Measurements from ENCODE around the gene MAPK7.
"Not testable (repeated sequence)": the region's sequence is repeated elsewhere in the genome, so short reads cannot be mapped to it uniquely, and the experiment has no call there.

MAPK7 gene

DNA sequence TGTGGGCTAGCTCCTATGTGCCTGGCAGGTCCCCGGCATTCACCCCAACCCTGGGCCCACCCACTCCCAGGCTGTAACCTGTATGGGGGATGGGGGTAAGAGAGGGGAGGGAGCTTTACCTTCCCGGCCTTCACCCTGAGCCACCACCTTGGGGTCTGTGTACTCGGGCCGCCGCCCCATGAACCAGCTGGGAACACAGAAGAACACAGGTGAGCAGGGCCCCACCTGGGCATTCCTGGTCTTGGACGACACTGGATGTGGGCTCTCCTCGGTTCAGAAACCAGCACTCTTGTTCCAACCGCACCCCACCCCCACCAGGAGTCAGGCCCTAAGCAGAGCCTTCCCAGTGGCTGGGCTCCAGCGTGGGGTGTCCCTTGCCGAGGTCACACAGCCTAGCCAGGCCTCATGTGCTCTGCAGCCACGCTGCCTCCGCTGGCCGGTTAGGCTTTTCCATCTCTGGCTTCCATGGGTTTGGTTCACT is 34.6 kb upstream of the MAPK7 start:
- DNase-seq = no peak

DNA sequence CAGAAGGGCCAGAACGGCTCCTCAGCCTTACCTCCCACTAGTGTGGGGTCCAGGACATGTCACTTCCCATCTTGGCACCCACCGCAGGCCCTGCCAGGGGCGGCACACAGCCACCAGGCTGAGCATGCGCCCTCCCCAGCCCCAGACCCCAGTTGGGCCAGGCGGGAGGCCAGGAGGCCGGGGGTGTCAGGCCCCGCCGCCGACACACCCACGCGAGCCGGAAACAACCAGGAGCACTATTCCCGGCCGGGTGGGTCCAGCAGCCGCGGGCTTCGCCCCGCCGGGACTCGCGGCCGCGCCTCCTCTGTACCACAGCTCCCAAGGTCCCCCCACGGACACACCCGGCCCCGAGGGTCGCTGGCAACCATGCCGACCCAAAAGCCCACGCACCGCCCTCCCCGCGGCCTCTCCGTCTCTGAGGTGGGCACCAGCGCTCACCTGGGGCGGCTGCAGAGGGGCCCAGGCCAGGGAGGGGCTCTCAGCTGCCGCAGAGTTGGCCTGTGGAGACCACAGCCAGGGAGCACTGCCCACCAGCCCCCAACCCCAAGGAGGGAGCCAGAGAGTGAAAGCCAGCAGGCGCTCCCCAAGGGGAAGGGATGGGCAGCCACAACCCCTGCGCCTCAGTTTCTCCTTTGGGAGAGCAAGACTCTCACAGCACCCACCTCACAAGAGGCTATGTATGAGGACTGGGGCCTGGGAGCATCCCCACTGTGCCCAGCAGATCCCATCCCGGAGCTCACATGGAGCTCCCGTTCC is 33.8 kb upstream of the MAPK7 start:
- DNase-seq = no peak

DNA sequence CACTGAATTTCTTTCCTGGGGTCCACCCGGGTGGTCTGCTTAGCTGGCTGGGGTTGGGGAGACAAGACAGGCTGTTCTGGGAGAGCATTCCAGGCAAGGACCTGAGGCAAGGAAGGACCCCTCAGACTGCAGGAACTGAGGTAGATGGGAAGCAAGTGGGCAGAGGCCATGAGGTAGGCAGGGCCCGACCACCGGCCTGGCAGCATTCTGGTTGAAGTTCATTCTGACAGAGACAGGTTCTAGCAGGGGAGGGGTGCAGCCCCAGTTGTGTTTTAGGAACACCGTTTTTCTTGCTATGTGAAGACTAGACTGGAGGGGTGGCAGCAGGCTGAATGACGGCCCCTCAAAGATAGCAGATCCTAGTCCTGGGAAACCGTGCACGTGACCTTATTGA is 33.2 kb upstream of the MAPK7 start:
- no peak for DNase-seq

DNA sequence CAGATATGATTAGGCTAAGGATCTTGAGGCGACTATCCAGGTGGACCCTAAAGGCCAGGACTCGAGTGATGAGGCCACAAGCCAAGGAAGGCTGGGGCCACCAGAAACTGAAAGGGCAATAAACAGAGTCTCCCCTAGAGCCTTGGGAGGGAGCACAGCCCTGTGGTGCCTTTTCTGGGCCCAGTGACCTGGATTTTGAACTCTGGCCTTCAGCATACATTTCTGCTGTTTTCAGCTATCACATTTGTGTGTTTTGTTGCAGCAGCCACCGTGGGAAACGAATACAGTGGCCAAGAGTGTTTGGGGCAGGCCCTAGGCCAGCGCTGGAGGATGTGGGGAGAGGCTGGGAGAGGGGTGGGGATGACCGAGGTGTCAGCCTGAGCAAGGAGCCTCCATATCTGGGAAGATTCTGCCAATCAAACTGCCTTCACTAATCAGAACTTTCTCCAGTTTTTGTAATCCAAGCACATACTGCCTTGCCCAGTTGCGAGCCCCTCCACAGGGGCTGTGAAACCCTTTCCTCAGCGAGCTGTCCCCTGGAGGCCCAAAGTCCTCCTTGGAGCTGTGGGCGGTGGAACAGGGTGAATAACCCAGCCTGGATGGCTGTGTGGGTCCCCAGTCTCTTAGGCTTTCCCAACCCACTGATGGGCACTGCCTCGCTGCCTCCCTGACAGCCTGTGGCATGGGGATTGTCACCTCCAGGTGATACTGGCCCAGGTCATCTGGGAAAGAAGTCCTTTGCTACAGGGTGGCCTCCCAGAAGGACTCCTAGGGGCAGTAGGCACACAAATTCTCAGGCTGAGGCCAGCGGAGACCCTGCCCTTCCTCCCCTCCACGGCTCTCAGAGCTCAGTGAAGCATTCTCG is 32.6 kb upstream of the MAPK7 start:
- no peak for DNase-seq

DNA sequence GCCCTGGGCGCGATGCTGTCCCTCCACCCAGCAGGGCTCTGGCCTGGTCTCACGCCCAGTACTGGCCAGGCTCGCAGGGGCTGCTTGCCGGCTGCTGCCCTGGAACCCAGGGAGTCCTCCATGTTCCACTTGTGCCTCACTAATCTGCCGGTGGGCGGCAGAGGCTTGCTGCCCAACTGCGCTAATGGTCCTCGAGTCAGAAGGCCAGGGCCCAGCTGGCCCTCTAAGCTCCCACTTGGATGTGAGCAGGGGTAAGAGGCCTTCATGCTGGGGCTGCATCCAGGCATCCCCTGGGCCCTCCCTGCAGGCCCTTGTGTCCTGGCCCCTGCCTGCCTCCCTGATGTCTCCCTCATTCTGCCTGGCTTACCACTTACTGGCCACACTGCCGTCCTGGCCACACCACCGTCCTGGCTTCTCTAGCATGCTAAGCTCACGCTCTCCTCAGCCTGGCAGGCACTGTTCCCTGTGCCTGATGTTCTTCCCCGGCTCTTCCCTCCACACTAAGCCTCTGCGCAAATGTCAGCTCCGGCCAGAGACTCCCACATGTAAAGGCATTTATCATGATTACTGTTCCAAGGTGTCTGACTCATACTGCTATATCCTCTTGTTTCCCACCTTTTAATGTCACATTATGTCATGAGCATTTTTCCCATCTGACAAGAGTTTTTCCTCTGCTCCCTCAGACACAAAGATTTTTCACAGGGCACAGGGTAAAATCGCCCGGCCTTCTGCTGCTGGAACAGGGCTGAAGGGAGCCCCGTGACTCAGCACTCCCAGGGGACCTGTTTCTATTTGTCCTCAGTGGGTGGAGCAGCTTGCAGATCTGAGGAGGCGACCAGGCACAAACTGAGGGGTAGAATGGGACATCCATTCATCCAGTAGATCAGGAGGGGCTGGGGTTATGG is 31.7 kb upstream of the MAPK7 start:
- no peak for DNase-seq

DNA sequence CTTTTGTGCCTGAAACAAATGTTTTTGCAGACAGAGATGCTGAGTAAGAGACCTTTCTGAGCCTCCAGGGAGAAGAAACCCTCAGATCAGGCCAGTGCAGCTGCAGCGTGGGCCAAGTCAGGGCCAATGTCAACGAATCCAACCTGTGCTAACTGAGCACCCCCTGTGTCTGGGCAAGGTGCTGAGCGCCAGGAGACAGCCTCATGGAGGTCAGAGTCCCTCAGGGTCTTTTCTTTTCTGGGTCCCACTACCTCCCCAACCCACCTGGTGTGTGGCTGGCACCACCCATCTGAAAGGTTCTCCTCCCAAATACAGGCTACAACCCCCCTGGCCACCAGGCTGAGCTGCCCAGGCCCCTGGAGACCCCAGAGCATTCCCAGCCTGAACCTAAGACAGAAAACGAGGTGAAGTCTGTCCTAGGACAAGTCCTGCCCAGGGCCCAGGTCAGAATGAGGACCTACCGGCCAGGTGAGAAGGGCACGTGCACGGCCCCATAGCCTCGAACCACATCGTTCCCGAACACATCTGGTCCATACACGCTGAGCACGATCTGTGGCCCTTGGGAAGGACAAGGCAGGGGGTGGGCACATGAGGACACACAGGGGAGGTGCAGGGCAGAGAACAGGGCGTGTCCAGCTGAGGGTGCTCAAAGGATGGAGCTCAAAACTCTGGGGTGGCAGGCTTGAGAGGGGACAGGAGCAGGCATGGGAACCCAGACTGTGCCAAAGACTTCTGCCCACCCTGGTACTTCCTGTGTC is 30.8 kb upstream of the MAPK7 start:
- no peak for DNase-seq

DNA sequence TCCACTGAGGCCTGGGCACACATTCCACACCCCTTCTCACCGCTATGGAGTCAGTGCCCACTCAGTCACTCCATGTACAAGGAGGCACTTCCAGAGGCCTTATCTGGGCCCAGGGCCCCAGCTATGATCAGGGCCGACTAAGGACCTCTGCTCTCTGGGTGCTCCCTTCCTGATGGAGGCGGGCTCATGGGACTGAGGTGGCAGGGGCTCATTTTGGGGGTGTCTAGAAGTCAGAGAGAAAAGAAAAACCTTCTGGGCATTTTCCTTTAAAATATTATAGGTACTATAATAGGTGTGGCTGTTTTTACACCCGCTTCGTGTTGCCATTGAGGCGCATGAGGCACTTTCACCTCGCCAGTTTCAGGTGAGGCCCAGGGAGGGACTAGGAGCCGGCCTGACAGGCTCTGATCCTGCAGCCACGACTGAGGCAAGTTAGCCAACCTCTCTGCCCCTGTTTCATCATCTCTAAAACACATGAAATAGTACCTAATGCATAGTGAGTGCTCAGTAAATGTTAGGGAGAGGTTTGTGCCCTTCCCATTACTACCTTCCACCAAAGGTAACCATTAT is 30.1 kb upstream of the MAPK7 start:
- DNase-seq = no peak

DNA sequence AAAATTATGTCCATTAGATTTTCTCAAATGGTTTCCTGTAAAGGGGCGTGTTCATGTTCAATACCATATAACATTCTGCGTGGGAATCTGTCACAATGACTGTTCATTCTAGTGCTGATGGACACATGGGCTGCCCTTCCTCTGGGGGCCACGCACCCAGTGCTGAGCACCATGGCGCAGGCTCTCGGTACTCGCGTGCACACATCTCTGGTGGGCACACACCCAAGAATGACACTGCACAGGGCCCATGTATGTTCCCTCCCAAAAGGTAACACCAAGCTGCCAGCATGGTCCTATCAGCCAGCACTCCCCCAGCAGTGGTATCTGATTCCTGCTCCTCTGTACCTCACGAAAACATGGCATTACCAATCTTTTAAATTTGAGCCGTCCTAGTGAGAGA is 29.5 kb upstream of the MAPK7 start:
- no peak for DNase-seq

DNA sequence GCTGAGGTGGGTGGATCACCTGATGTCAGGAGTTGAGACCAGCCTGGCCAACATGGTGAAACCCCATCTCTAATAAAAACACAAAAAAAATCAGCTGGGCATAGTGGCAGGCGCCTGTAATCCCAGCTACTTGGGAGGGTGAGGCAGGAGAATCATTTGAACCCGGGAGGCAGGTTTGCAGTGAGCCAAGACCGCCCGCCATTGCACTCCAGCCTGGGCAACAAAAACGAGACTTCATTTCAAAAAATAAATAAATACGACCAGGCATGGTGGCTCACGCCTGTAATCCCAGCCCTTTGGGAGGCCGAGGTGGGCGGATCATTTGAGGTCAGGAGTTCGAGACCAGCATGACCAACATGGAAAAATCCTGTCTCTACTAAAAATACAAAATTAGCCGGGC is 24.9 kb upstream of the MAPK7 start:
- not testable (repeated sequence) for DNase-seq

DNA sequence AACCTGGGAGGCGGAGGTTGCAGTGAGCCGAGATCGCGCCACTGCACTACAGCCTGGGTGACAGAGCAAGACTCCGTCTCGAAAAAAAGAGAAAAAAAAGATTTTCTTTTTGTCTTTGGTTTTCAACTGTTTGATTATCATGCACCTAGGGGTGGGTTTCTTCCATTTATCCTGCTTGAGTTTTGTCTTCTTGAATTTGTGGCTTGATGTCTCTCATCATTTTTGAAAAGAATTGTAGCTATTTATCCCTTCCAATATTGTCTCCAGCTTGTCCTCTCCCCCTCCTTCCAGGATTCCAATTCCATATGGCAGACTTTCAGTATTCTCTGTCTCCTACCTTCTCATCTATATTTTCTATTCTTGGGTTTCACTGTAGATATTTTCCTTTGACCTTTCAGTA is 23.6 kb upstream of the MAPK7 start:
- no peak for DNase-seq

DNA sequence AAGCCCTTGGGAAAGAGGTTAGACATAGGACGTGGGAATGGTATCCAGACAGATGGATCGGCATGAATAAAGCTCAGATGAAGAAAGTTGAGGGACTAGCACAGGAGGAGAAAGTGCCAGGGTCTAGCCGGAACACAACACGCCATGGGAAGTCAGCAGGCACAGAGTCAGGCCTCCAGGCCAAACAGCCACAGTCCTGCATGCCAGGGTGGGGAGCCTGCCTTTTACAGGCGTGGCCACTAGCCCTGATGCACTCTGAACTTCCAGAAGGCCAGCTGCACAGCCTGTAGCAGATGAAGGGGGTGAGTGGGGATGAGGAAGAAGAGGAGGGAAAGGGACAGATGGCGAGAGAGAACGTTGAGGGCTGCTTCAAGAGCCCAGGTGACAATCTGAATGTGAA is 20.9 kb upstream of the MAPK7 start:
- no peak for DNase-seq

DNA sequence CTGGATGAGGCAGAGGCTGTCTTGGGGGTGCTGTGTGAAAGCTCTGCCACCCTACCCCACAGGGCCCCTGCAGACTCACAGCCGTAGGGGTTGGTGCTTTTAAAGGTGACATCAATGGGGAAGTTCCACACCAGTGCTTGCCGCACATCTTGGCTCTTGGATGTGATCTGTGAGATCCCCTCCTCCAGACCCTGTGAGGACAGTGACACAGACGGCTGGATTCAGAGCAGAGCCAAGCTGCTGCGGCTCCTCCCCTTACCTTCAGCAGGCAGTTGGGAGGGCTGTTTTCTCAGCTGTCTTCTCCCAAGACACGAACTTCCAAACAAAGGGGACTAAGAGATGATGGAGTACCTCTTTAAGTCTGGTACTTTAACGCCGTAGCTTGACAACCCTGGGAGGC is 20.5 kb upstream of the MAPK7 start:
- no peak for DNase-seq

DNA sequence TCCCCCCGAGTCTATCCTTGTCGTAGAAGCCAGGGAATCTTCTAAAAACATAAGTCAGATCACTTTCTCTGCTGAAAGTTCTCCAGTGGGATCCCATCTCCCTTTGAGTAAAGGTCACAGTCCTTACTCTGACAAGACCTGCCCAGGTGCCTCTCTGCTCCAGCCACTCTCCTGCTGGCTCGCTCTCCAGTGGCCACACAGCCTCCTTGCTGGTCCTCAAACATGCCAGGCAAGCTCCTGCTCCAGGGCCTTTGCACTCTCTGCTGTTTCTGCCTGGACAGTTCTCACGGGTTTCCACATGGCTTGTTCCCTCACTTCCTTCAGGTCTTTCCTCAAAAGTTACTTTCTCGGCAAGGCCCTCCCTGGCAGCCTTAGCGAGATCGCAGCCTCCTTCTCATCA is 19.1 kb upstream of the MAPK7 start:
- no peak for DNase-seq

DNA sequence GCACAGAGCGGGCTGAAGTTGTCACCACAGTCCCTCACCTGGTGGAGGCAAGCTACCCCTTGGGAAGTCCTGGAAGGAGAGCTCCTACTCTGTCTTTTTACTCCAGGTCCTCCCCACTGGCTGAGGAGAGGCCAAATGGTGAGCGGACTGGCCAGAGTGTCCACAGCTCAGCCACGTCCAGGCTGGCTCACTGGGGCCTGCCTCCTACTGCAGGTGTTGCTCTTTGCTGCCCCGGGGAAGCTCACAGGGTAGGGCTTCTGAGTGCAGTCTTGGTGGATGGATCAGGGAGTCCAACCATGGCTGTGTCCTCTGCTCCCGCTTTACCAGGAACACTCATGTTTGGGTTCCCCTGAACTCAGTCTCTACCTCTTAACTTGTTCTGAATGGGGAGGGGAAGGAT is 18.4 kb upstream of the MAPK7 start:
- no peak for DNase-seq

DNA sequence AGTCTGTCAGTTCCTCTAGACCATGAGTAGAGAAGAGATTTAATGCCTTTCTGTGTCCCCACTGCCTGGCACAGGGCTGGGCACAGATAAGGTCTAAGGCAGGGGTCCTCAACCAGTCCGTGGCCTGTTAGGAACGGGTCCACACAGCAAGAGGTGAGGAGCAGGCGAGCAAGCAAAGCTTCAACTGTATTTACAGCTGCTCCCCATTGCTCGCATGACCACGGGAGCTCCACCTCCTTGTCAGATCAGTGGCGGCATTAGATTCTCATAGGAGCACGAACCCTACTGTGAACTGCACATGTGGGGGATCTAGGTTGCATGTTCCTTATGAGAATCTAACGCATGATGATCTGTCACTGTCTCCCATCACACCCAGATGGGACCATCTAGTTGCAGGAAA is 17.5 kb upstream of the MAPK7 start:
- no peak for DNase-seq

DNA sequence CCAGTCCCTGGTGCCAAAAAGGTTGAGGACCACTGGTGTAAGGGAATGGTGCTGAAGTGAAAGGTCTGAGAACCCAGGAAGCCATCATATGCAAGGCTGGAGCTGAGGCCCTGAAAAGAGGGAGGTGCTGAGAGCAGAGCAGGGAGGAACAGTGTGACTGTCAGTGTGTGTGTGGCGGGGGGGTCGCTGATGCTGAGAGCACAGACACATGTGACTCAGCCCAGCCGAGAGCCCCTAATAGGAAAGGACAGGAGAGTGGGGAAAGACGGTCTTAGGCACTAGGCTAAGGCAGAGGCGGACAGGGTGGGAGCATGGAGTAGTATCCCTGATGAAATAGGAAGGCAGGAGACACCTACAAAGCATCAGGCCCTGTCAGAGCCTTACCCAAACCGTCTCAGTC is 17.0 kb upstream of the MAPK7 start:
- no peak for DNase-seq

DNA sequence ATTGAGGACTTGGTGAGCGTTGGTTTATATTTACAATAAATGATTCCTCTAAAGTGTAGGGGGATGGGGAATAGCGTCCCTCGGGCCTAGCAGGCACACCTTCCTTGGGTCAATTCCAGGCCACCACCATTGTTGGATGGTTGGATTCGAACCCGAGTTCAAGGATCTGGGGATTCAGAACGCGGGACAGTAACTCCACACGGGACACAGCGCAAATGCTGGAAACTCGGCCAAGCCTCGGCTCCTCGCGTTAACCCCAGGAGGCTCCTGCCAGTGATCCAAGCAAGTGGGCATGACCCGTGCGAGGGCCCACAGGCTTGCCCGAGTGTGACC is 16.4 kb upstream of the MAPK7 start:
- no peak for DNase-seq

DNA sequence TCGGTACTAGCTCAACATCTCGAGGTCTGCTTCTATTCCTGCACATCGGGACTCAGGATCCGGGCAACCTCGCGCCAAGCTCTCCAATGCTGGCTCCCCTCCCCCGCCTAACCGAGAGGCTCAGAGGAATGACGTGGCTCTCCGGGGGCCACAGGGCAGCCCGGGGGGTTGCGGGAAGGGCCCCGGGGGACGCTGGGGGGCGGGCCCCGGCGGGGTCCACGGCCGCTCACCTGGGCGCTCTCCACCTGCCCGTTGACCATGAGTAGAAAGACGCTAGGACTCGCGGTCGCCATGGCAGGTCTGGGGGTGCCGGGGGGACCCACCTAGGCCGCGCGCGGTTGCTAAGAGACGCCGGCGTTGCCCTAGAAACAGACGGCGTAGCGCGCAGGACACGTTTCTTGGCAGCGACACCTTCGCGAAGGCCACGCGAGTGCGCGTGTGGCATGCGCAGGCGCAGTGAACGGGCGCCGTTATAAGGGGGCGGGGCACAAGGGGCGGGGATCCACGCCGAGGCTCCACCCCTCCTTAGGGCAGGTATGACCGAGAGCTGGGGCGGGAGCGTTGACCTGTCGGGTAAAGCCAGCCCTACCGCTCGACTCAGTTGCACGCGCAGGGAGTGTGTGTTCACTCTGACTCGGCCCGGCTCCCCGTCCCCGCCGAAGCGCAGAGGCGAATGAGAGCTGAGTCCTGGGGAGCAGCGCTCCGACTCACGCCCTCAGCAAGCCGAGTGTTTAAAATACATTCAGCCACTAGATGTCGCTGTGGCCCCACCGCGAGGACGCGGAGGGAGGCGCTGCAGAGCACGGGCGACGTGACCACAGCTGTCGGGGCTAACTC is 15.8 kb upstream of the MAPK7 start, which contains the start of gene B9D1:
TSS of gene B9D1 (minus strand) at position 447 of the 837 bp plus-strand sequence. CDS start at position 293, 154 bp downstream.
- DNase-seq = peak; percentile 66

DNA sequence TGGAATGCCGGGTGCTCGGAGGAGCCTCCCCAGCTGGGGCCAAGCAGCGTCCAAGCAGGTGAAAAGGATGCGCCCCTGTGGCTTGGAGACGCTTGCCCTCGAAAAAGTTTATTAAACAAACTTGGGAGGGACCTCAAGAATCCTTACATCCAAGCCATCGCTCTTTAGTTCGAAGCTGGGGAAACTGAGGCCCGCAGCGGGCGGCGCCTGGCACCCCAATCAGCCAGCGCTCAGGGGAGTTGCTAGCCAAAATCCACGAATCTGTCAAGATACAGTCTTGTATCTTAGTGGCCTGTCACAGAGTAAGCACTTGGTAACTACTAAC is 15.2 kb upstream of the MAPK7 start:
- DNase-seq = no peak

DNA sequence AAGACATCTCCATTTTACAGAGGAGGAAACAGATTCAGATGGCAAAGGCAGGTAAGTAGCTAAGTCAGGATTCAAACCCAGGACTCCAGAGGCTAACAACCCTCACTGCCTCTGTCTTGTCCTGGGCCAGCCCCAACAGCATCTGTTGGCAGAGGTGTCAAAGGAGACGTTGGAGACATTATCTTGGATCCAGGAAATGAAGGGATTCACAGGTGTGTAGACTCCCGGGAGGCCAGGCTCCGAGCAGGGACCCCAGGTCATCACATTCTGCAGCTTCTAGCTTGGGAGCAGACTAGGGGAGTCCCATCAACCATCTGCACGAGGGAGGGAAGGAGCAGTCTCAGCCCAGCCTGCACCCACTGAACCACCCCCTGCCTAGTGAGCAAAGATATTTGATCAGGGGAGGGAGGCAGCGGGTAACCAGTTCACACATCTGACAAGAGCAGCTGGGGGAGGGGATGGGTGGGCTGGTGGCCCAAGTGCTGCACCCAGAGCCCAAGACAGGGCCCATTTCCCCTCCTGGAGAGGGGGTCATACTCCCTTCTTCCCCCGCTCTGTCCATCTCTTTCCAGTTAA is 14.8 kb upstream of the MAPK7 start:
- no peak for DNase-seq

Data from DMS79 treated with DMSO at 0.1 percent for 48 hours (cell line).